Neuronal stem cell (in vitro differentiated cells): ENCODE measurements around the gene ABO.
"Not testable (repeated sequence)": the region's sequence is repeated elsewhere in the genome, so short reads cannot be mapped to it uniquely, and the experiment has no call there.

Source experiments
- DNase-seq: peaks from one replicate; pipeline ENCODE4 v3.0.0-alpha.2; 2013; ENCODE audit warnings: low spot score
- H2AFZ ChIP-seq: one replicate; pipeline ENCODE4 v1.6.1; 2013; ENCODE audit warnings: mild to moderate bottlenecking, low read length, inconsistent platforms
- H2AK5ac ChIP-seq: 2 replicates; pipeline ENCODE4 v1.6.1; 2013; ENCODE audit warnings: low read depth, mild to moderate bottlenecking, inconsistent platforms, low read length, moderate library complexity, mixed read lengths
- H2BK120ac ChIP-seq: 2 replicates; pipeline ENCODE4 v1.6.1; 2013; ENCODE audit warnings: low read depth, mild to moderate bottlenecking, inconsistent platforms, low read length, moderate library complexity, mixed read lengths
- H2BK12ac ChIP-seq: one replicate; pipeline ENCODE4 v1.6.1; 2013; ENCODE audit warnings: low read length, inconsistent platforms
- H2BK15ac ChIP-seq: 2 replicates; pipeline ENCODE4 v1.6.1; 2013; ENCODE audit warnings: mild to moderate bottlenecking, low read length, inconsistent platforms, mixed read lengths
- H2BK5ac ChIP-seq: one replicate; pipeline ENCODE4 v1.6.1; 2013; ENCODE audit warnings: inconsistent platforms, mild to moderate bottlenecking, low read length, moderate library complexity
- H3K14ac ChIP-seq: one replicate; pipeline ENCODE4 v1.6.1; 2013; ENCODE audit warnings: low read length, inconsistent platforms
- H3K18ac ChIP-seq: 2 replicates; pipeline ENCODE4 v1.6.1; 2013; ENCODE audit warnings: low read length, inconsistent platforms
- H3K23ac ChIP-seq: 2 replicates; pipeline ENCODE4 v1.6.1; 2013; ENCODE audit warnings: low read depth, mild to moderate bottlenecking, mixed read lengths, low read length, inconsistent platforms; ENCODE audit not compliant: poor library complexity
- H3K27ac ChIP-seq: replicated peaks from 3 replicates; pipeline ENCODE4 v1.5.1; 2013; ENCODE audit warnings: low read length, inconsistent platforms
- H3K27me3 ChIP-seq, 3 experiments: 2 replicates each; pipeline ENCODE4 v1.6.1; 2013; ENCODE audit warnings: low read length in 3 of 3, mild to moderate bottlenecking in 2 of 3, inconsistent platforms in 1 of 3, low read depth in 1 of 3, mixed read lengths in 1 of 3, moderate library complexity in 1 of 3; ENCODE audit not compliant: control insufficient read depth in 3 of 3, insufficient read depth in 3 of 3
- H3K36me3 ChIP-seq, 2 donors: replicated peaks in 1 of 2; 2 replicates each; pipeline ENCODE4 v1.6.1; 2013; ENCODE audit warnings: low read length in 2 of 2; ENCODE audit not compliant: control insufficient read depth in 2 of 2, insufficient read depth in 2 of 2
- H3K4ac ChIP-seq: 2 replicates; pipeline ENCODE4 v1.6.1; 2013; ENCODE audit warnings: inconsistent platforms, mild to moderate bottlenecking, low read length, moderate library complexity
- H3K4me1 ChIP-seq, 2 donors: 1 replicate in 1 of 2; 2 replicates in 1 of 2; pipeline ENCODE4 v1.6.1; 2013; ENCODE audit warnings: low read length in 2 of 2, low read depth in 1 of 2; ENCODE audit not compliant: control insufficient read depth in 2 of 2, insufficient read depth in 1 of 2
- H3K4me2 ChIP-seq: one replicate; pipeline ENCODE4 v1.6.1; 2013; ENCODE audit warnings: mild to moderate bottlenecking, low read length, inconsistent platforms; ENCODE audit not compliant: insufficient read depth, poor library complexity, severe bottlenecking
- H3K4me3 ChIP-seq, 2 donors: 2 replicates each; pipeline ENCODE4 v1.5.1; 2013; ENCODE audit warnings: low read length in 2 of 2, mild to moderate bottlenecking in 2 of 2, inconsistent platforms in 1 of 2, moderate library complexity in 1 of 2
- H3K79me1 ChIP-seq: one replicate; pipeline ENCODE4 v1.6.1; 2013; ENCODE audit warnings: low read depth, mild to moderate bottlenecking, inconsistent platforms, low read length, moderate library complexity
- H3K9ac ChIP-seq: one replicate; pipeline ENCODE4 v1.6.1; 2013; ENCODE audit warnings: mild to moderate bottlenecking, low read depth, low read length, inconsistent platforms; ENCODE audit not compliant: poor library complexity
- H3K9me3 ChIP-seq, 2 donors: replicated peaks in 1 of 2; 2 replicates each; pipeline versions ENCODE3 to v1.6.1; 2013; ENCODE audit warnings: low read length in 2 of 2, mild to moderate bottlenecking in 2 of 2, inconsistent platforms in 1 of 2, low read depth in 1 of 2, mixed read lengths in 1 of 2, moderate library complexity in 1 of 2; ENCODE audit not compliant: control insufficient read depth in 2 of 2, insufficient read depth in 1 of 2
- H4K8ac ChIP-seq: one replicate; pipeline ENCODE4 v1.6.1; 2013; ENCODE audit warnings: low read depth, mild to moderate bottlenecking, inconsistent platforms, low read length, moderate library complexity
- H4K91ac ChIP-seq: one replicate; pipeline ENCODE4 v1.6.1; 2013; ENCODE audit warnings: low read length, low read depth, mild to moderate bottlenecking, inconsistent platforms; ENCODE audit not compliant: poor library complexity
- WGBS, 2 donors: extraction: QIAGEN DNeasy Blood & Tissue Kit; methylation state at CpG; one replicate each; pipeline ENCODE4 v1.1.7; 2013; ENCODE audit warnings: missing lambda C conversion rate in 2 of 2, mixed read lengths in 1 of 2; ENCODE audit not compliant: insufficient read length in 2 of 2, insufficient replicate concordance in 1 of 2; ENCODE audit errors: extremely low coverage in 2 of 2; 5-methylcytosine and 5-hydroxymethylcytosine counted together

The ABO gene

GRCh38 chr9:133209327-133210201 is 65.4 kb downstream of the ABO start:
- not testable (repeated sequence) for H3K36me3 ChIP-seq
- no CpG with 5 or more reads among the region's 29 CpGs for WGBS, 2 donors

GRCh38 chr9:133208880-133209300 is 66.1 kb downstream of the ABO start, which contains the start of gene OBP2B:
Gene OBP2B (minus strand): TSS chr9:133209250. CDS start chr9:133209199, 51 bp downstream.
- not testable (repeated sequence) for H2BK12ac ChIP-seq, H3K27ac ChIP-seq, H2BK15ac ChIP-seq, H3K4me3 ChIP-seq, H2BK120ac ChIP-seq, DNase-seq, H3K79me1 ChIP-seq, H2AK5ac ChIP-seq, H4K91ac ChIP-seq, H2AFZ ChIP-seq, H3K14ac ChIP-seq, H3K4me1 ChIP-seq, H2BK5ac ChIP-seq, H3K9ac ChIP-seq, H3K23ac ChIP-seq, H3K4ac ChIP-seq, H3K36me3 ChIP-seq, H3K9me3 ChIP-seq, H3K4me2 ChIP-seq
- WGBS, 2 donors, result no CpG with 5 or more reads among the region's 18 CpGs
- H4K8ac ChIP-seq, result peak within 1 kb of the TSS; percentile 43
- H3K18ac ChIP-seq, result peak within 1 kb of the TSS; percentile 48
- H3K27me3 ChIP-seq, result peaks cover 0 to 42% (median 5%) of the 10 kb centered on the region in 3 experiments

More at GRCh38 chr9:133209327-133210201, 65.4 kb downstream of the ABO start:
- not testable (repeated sequence) for H3K79me1 ChIP-seq, H2BK120ac ChIP-seq, H3K14ac ChIP-seq, H4K91ac ChIP-seq, H3K4me1 ChIP-seq, H3K23ac ChIP-seq, DNase-seq, H3K4me2 ChIP-seq, H3K9me3 ChIP-seq, H3K4me3 ChIP-seq, H3K4ac ChIP-seq, H2AFZ ChIP-seq, H2BK12ac ChIP-seq, H2BK5ac ChIP-seq, H3K18ac ChIP-seq, H3K27ac ChIP-seq, H2AK5ac ChIP-seq, H3K9ac ChIP-seq, H2BK15ac ChIP-seq
- peak overlapping the region; percentile 43 for H4K8ac ChIP-seq
- H3K27me3 ChIP-seq, result peaks cover 0 to 36% (median 5%) of the 10 kb centered on the region in 3 experiments

GRCh38 chr9:133208171-133208879 is 66.7 kb downstream of the ABO start:
- H2BK12ac ChIP-seq, H3K4me1 ChIP-seq, H3K14ac ChIP-seq, H3K9me3 ChIP-seq, H2BK120ac ChIP-seq, H3K36me3 ChIP-seq, H3K23ac ChIP-seq, H3K9ac ChIP-seq, H4K8ac ChIP-seq, H2BK15ac ChIP-seq, H3K79me1 ChIP-seq, DNase-seq, H3K4me3 ChIP-seq, H3K4ac ChIP-seq, H2BK5ac ChIP-seq, H4K91ac ChIP-seq, H3K4me2 ChIP-seq, H2AFZ ChIP-seq, H2AK5ac ChIP-seq, H3K27ac ChIP-seq: not testable (repeated sequence)
- H3K27me3 ChIP-seq, result peaks cover 0 to 48% (median 9%) of the 10 kb centered on the region in 3 experiments
- no CpG with 5 or more reads among the region's 16 CpGs for WGBS, 2 donors
- peak overlapping the region; percentile 48 for H3K18ac ChIP-seq
